Activated CD4-positive, alpha-beta memory T cell treated with anti-CD3 and anti-CD28 coated beads for 36 hours (primary cell): ENCODE measurements around the gene S100A14. TPM values are rescaled to one million over a fixed set of nuclear protein-coding genes. Genes with fewer than 3 reads are reported as not detected.

Experiments used
- CTCF ChIA-PET: fragments of 350-600 bp; sonication (Branson Sonifier 250); formaldehyde crosslinking; loops from one replicate; lab custom pipeline; 2021; ENCODE audit warnings: antibody characterized with exemption, inconsistent platforms; lab: Charles Lee
- POLR2A ChIA-PET: fragments of 350-600 bp; sonication (Branson Sonifier 250); formaldehyde crosslinking; loops from one replicate; lab custom pipeline; 2021; ENCODE audit warnings: antibody characterized with exemption; lab: Charles Lee
- DNase-seq: peaks from one replicate; pipeline ENCODE4 v3.0.0-alpha.2; 2020
- H3K27ac Mint-ChIP-seq: one replicate; pipeline ENCODE4 v1.8.0; 2021; ENCODE audit warnings: mixed read lengths
- H3K27me3 Mint-ChIP-seq: one replicate; pipeline ENCODE4 v1.8.0; 2021; ENCODE audit warnings: mixed read lengths
- H3K36me3 Mint-ChIP-seq: one replicate; pipeline ENCODE4 v1.8.0; 2021; ENCODE audit warnings: mixed read lengths
- H3K4me1 Mint-ChIP-seq: one replicate; pipeline ENCODE4 v1.8.0; 2021; ENCODE audit warnings: low read depth, mixed read lengths
- H3K4me3 Mint-ChIP-seq: one replicate; pipeline ENCODE4 v1.8.0; 2021; ENCODE audit warnings: mild to moderate bottlenecking, mixed read lengths
- H3K9me3 Mint-ChIP-seq: one replicate; pipeline ENCODE4 v1.8.0; 2021; ENCODE audit warnings: mixed read lengths
- intact Hi-C: fragments of 100-400 bp; cut with micrococcal nuclease; formaldehyde crosslinking; loops from one replicate; pipeline ENCODE4 v1.15.1; 2023
- total RNA-seq, 2 experiments: library from RNA; stranded (reverse); gene quantifications; one replicate each; pipeline ENCODE4 v1.2.3, GENCODE V29; 2021

Gene S100A14
- total RNA-seq, 2 experiments from 2014 or later: 0.26 to 0.46 TPM

DNA sequence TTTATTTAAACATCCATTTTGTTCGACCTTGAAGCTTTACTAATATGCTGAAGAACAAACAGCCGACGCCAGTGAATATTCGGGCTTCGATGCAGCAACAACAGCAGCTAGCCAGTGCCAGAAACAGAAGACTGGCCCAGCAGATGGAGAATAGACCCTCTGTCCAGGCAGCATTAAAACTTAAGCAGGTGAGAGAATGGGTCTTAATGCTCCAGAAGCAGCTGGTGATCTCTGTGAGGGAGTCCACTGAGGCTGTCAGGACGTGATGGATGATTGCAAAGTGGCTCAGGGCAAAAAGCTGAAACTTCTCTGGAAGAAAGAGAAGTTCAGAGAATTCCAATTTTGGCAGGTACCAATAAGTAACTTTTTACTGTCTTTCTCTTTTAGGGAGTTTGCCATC is 22.1 kb upstream of the S100A14 start:
- intact Hi-C loops: loop anchor here (10.0 kb wide), 1 partner anchor 103 kb away; the partner anchor contains the start of gene S100A6
- ChIA-PET POLR2A (interaction anchor here (1.2 to 1.9 kb wide), 3 partner anchors 9 to 103 kb away, joined by 3 to 9 read pairs (median 6); no protein-coding TSS in a partner anchor), CTCF (interaction anchor here (0.6 to 2.3 kb wide), 9 partner anchors 13 to 364 kb away, joined by 3 to 9 read pairs (median 4); partner anchors contain the start of gene S100A6)
- Mint-ChIP-seq H3K9me3 (no peaks in the 10 kb centered on the region), H3K36me3 (peaks cover 56% of the 10 kb centered on the region), H3K4me3 (no peak overlapping the region), H3K27ac (no peak overlapping the region), H3K27me3 (no peaks in the 10 kb centered on the region), H3K4me1 (peaks cover 46% of the 10 kb centered on the region)
- DNase-seq: no peak

DNA sequence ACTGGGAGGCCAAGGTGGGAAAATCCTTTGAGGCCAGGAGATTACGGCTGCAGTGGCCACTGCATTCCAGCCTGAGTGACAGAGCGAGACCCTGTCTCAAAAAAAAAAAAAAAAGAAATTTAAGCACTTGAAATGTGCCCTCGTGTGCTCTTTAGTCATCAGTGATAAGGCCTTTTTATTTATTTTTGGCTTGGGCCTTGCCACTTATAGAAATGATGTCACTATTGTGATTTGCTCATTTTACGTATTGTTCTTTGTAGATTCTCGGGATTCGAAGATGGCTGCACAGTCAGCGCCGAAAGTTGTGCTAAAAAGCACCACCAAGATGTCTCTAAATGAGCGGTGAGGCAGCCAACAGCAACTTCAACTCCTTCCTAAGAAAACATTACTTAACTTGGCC is 20.2 kb upstream of the S100A14 start:
- no peaks in the 10 kb centered on the region for H3K27me3 Mint-ChIP-seq
- intact Hi-C loops: loop anchor here (10.0 kb wide), 1 partner anchor 102 kb away; the partner anchor contains the start of gene S100A6
- peaks cover 41% of the 10 kb centered on the region for H3K36me3 Mint-ChIP-seq
- H3K4me1 Mint-ChIP-seq: peaks cover 50% of the 10 kb centered on the region
- ChIA-PET CTCF (interaction anchor here (2.3 to 3.1 kb wide), 2 partner anchors 104 to 126 kb away, joined by 9 to 23 read pairs; no protein-coding TSS in a partner anchor), POLR2A (interaction anchor here (3.1 kb wide), 1 partner anchor 35 kb away, joined by 19 read pairs; the partner anchor contains the start of gene ILF2)
- no peaks in the 10 kb centered on the region for H3K9me3 Mint-ChIP-seq
- peak overlapping the region; percentile 92 for H3K4me3 Mint-ChIP-seq
- H3K27ac Mint-ChIP-seq: peak overlapping the region; percentile 100
- DNase-seq: no peak

DNA sequence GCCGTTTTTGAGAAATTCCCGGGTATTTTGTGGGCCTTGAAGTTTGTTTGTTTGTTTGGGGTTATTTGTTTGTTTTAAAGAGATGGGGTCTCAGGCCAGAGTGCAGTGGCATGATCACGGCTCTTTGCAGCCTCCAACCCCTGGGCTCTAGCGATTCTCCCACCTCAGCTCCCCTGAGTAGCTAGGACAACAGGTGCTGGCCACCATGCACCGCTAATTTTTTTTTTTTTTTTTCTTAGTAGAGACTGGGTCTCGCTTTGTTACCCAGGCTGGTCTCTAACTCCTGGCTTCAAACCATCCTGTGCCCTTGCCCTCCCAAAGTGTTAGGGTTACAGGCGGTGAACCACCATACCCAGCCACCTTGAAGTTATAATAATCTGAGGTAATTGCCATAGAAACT is 19.7 kb upstream of the S100A14 start:
- peaks cover 48% of the 10 kb centered on the region for H3K4me1 Mint-ChIP-seq
- H3K36me3 Mint-ChIP-seq: peaks cover 37% of the 10 kb centered on the region
- H3K27me3 Mint-ChIP-seq: no peaks in the 10 kb centered on the region
- intact Hi-C loops: loop anchor here (10.0 kb wide), 1 partner anchor 101 kb away; the partner anchor contains the start of gene S100A6
- peak overlapping the region; percentile 92 for H3K4me3 Mint-ChIP-seq
- H3K27ac Mint-ChIP-seq: peak overlapping the region; percentile 100
- ChIA-PET POLR2A (interaction anchor here (0.9 to 3.1 kb wide), 5 partner anchors 12 to 70 kb away, joined by 4 to 24 read pairs (median 19); partner anchors contain the start of genes ILF2 and S100A2), CTCF (interaction anchor here (2.5 to 3.1 kb wide), 3 partner anchors 63 to 125 kb away, joined by 23 to 29 read pairs (median 26); no protein-coding TSS in a partner anchor)
- no peaks in the 10 kb centered on the region for H3K9me3 Mint-ChIP-seq
- DNase-seq: no peak

DNA sequence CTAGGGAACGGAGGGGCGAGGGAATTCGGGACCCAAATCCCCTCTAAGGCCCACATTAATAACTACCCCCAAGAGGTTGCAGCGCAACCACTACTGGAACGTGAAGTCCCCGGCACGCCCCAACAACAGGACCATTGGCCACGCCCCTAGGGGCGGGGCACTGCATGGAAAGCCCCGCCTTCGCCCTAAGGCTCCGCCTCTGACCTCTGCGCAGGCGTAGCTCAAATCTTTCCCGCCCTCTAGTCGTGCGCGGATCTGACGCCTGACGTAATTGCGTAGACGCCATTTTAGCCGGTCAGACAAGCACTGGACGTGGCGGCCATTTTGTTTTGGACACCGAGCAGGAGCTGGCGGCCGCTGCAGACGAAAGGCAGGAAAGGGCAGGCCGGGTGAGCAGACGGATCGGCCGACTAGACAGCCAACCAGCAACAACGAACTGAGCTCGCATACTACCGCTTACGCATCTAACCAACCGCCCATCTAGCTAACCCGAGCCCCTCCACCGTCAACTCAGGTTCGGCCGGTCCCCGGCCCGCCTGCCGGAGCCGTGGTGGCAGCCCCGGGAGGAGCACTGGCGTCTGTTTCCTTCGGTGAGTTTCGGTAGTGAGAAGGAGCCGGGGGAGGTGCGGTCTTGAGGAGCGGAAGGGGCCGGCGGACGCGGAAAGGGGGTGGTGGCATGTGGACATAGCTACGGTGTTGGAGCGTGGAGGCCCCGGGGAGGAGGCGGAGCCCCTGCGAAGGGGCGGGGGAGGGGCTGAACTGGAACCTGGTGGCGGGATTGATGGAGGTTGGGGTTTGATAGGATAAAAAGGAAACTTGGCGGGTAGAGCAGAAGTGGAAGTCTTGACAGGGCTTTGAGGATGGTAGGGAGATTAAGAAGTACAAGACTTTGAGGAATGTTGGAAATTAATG is 17.9 kb upstream of the S100A14 start, which contains the start of gene CHTOP:
Gene CHTOP, plus strand, starts transcription at position 313 of the 912 bp plus-strand sequence. CDS start 2,523 bp downstream, outside the sequence.
- Mint-ChIP-seq H3K9me3 (no peaks in the 10 kb centered on the region), H3K4me3 (peak within 1 kb of the TSS; percentile 92), H3K27ac (peak within 1 kb of the TSS; percentile 100), H3K27me3 (no peaks in the 10 kb centered on the region), H3K36me3 (peaks cover 34% of the 10 kb centered on the region), H3K4me1 (peaks cover 45% of the 10 kb centered on the region)
- DNase-seq: peak; percentile 98
- ChIA-PET POLR2A (interaction anchor here (0.6 to 3.1 kb wide), 24 partner anchors 10 to 356 kb away, joined by 3 to 25 read pairs (median 6); partner anchors contain the start of genes ILF2, INTS3, JTB and RPS27), CTCF (interaction anchor here (0.9 to 3.1 kb wide), 15 partner anchors 15 to 353 kb away, joined by 3 to 29 read pairs (median 5); partner anchors contain the start of genes ILF2, RAB13 and S100A2)
- intact Hi-C loops: loop anchor here (1.0 to 10.0 kb wide), 6 partner anchors 24 to 323 kb away; partner anchors contain the start of genes CRTC2, GATAD2B, S100A6 and SNAPIN

DNA sequence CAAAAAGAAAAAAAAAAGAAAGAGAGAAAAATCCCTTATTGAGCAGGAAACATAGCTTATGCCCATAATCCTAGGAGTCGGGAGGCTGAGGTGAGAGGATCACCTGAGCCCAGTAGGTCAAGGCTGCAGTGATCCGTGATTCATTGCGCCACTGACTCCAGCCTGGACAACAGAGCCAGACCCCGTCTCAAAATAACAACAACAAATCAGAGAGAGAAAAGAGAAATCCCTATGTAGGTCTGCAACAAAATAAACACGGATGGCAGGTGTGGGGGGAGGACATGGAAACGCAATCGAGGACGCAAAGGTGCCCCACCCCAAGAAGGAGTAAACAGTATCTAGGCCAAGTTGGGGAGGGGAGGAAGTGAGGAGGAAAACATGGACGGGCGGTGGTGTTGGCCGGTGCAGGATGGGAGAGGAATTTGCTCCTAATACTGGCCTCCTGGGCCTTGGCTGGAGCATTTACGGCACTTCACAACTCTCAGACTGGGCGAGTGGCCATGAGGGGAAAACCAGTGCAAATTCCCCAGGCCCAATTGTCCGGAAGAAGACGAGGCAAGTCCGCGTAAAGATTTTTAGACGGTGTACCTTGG is 17.1 kb upstream of the S100A14 start:
- ChIA-PET POLR2A (interaction anchor here (0.6 to 3.1 kb wide), 19 partner anchors 11 to 357 kb away, joined by 3 to 25 read pairs (median 9); partner anchors contain the start of genes ILF2, INTS3, RPS27 and S100A14), CTCF (interaction anchor here (1.0 to 3.1 kb wide), 11 partner anchors 15 to 353 kb away, joined by 3 to 29 read pairs (median 5); partner anchors contain the start of genes ILF2, RAB13 and S100A2)
- Mint-ChIP-seq H3K27ac (peak overlapping the region; percentile 100), H3K27me3 (no peaks in the 10 kb centered on the region), H3K36me3 (peaks cover 31% of the 10 kb centered on the region), H3K4me1 (peaks cover 45% of the 10 kb centered on the region), H3K9me3 (no peaks in the 10 kb centered on the region), H3K4me3 (peak overlapping the region; percentile 92)
- intact Hi-C loops: loop anchor here (1.0 to 10.0 kb wide), 4 partner anchors 38 to 324 kb away; partner anchors contain the start of genes CRTC2, GATAD2B and S100A6
- no peak for DNase-seq

DNA sequence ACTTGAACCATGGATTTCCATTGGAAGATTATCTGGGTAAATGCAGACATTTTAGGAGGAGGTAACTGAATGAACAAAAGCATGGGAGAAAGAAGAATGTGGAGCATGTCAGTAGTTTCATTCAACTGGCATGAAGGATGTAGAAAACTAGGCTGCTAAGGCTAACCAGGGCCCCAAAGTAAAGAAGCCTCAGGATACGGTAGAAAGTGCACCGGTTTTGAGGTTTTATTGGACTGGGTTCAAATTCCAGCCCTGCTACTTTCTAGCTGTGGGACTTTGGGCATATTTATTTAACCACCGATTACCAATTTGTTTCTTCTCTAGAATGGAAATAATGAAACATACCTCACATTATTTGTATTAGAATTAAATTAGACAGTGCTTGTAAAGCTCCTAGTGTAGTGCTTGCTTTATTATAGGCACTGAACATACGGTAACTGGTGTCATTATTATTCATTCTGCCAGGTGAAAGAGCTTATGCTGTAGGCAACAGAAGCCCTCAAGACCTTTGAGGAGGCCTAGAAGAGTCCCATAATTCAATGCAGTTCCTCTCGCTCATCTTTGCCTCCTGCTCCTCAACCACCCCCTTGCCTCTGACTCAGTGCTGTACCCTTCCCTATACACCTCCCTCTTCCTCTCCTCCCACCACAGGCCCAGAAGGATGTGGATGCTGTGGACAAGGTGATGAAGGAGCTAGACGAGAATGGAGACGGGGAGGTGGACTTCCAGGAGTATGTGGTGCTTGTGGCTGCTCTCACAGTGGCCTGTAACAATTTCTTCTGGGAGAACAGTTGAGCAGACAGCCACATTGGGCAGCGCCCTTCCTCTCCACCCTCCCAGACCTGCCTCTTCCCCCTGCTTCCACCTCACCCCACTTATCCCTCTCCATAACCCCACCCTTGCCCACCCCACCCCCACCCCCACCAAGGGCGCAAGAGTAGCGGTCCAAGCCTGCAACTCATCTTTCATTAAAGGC is 15.2 kb upstream of the S100A14 start:
- H3K9me3 Mint-ChIP-seq: no peaks in the 10 kb centered on the region
- H3K4me1 Mint-ChIP-seq: peaks cover 36% of the 10 kb centered on the region
- peak overlapping the region; percentile 79 for H3K27ac Mint-ChIP-seq
- peaks cover 5% of the 10 kb centered on the region for H3K27me3 Mint-ChIP-seq
- peaks cover 16% of the 10 kb centered on the region for H3K36me3 Mint-ChIP-seq
- H3K4me3 Mint-ChIP-seq: no peak overlapping the region
- DNase-seq: peak; percentile 30
- ChIA-PET CTCF (interaction anchor here (1.5 kb wide), 1 partner anchor 121 kb away, joined by 6 read pairs; no protein-coding TSS in a partner anchor), POLR2A (no interaction called here)
- intact Hi-C loops: loop anchor here (5.0 to 10.0 kb wide), 3 partner anchors 97 to 326 kb away; partner anchors contain the start of genes CRTC2, GATAD2B and S100A6

DNA sequence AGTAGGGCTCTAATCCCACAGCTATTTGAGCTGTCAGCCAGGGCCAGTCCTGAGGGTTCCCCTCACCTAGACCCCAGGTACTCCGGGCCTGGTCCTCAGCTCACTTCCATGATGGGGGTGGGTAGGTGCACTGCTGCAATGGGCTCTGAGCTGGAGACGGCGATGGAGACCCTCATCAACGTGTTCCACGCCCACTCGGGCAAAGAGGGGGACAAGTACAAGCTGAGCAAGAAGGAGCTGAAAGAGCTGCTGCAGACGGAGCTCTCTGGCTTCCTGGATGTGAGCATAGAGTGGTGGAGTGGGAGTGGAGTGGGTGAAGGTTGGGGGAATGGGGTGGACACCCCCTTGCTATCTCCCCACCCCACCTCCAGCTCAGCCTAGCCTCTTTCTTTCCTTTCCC is 14.3 kb upstream of the S100A14 start:
- Mint-ChIP-seq H3K36me3 (peaks cover 12% of the 10 kb centered on the region), H3K4me3 (no peak overlapping the region), H3K4me1 (peaks cover 29% of the 10 kb centered on the region), H3K27ac (no peak overlapping the region), H3K9me3 (no peaks in the 10 kb centered on the region), H3K27me3 (peaks cover 7% of the 10 kb centered on the region)
- ChIA-PET CTCF (interaction anchor here (1.2 to 2.5 kb wide), 2 partner anchors 58 to 98 kb away, joined by 3 to 10 read pairs; no protein-coding TSS in a partner anchor), POLR2A (no interaction called here)
- intact Hi-C loops: loop anchor here (5.0 to 10.0 kb wide), 3 partner anchors 96 to 327 kb away; partner anchors contain the start of genes CRTC2, GATAD2B and S100A6
- no peak for DNase-seq

DNA sequence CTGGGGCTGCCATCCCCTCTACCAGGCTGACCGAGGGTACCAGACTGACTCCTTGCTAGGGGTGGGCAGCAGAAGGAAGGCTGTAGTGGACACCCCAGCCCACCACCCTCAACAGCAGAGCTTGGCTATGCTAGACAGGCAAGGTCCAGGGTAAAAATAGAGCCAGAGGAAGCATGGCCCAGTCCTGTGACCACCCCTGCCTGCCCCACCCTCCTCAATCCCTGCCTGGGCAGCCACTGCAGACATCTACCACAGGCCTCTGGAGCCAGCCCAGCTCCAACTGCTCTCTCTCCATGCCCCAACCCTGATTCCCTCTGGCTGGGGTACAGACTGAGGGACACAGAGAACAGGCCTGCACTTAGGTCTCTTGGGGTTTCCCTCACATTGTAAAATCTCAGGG is 13.8 kb upstream of the S100A14 start:
- Mint-ChIP-seq H3K27me3 (peaks cover 7% of the 10 kb centered on the region), H3K4me3 (no peak overlapping the region), H3K4me1 (peaks cover 29% of the 10 kb centered on the region), H3K36me3 (peaks cover 11% of the 10 kb centered on the region), H3K27ac (no peak overlapping the region), H3K9me3 (no peaks in the 10 kb centered on the region)
- intact Hi-C loops: loop anchor here (5.0 to 10.0 kb wide), 3 partner anchors 95 to 327 kb away; partner anchors contain the start of genes CRTC2, GATAD2B and S100A6
- ChIA-PET CTCF (interaction anchor here (1.2 to 2.5 kb wide), 3 partner anchors 10 to 97 kb away, joined by 3 to 10 read pairs (median 7); no protein-coding TSS in a partner anchor), POLR2A (no interaction called here)
- no peak for DNase-seq

DNA sequence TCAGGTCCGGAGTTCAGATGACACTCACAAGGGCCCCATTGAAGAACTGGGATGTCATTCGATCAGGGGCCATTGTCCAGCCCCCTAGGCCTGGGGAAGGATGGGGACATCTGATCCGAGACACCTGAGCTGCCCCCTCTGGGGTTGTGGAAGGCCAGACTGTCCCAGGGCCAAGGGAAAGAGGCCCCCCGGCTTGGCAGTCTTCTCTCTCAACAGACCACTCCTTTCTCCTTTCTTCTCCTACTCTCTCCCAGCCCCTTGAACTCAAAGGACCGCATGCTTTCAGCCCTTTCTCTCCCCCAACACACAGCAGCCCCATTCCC is 13.2 kb upstream of the S100A14 start:
- intact Hi-C loops: no loop called here
- ChIA-PET POLR2A (no interaction called here), CTCF (interaction anchor here (1.2 to 2.5 kb wide), 4 partner anchors 10 to 61 kb away, joined by 3 to 10 read pairs (median 6); no protein-coding TSS in a partner anchor)
- Mint-ChIP-seq H3K36me3 (peaks cover 7% of the 10 kb centered on the region), H3K9me3 (no peaks in the 10 kb centered on the region), H3K27me3 (peaks cover 7% of the 10 kb centered on the region), H3K27ac (no peak overlapping the region), H3K4me1 (peaks cover 29% of the 10 kb centered on the region), H3K4me3 (no peak overlapping the region)
- no peak for DNase-seq
